Thoracic aorta (tissue), 2 donors: ENCODE results near the gene DELE1. TPM values are rescaled to one million over a fixed set of nuclear protein-coding genes. Genes with fewer than 3 reads are reported as not detected.
"Not testable (repeated sequence)": the region's sequence is repeated elsewhere in the genome, so short reads cannot be mapped to it uniquely, and the experiment has no call there.

Source experiments
- ATAC-seq: fragments of 150-250 bp; one replicate; pipeline ENCODE4 v1.8.0; 2017; ENCODE audit warnings: low read depth; ENCODE audit not compliant: insufficient number of reproducible peaks, low FRiP score
- DNase-seq: peaks from one replicate; pipeline ENCODE4 v3.0.0-alpha.2; 2020; ENCODE audit warnings: low spot score
- H3K27ac ChIP-seq, 2 donors: fragments of 200-600 bp; sonication (generic); 1 replicate in 1 of 2; 2 replicates in 1 of 2; pipeline ENCODE4 v1.5.1; 2016; ENCODE audit warnings: mild to moderate bottlenecking in 2 of 2, moderate library complexity in 2 of 2
- H3K27me3 ChIP-seq: fragments of 200-600 bp; sonication (generic); replicated peaks from 2 replicates; pipeline ENCODE4 v1.6.0; 2016; ENCODE audit warnings: mild to moderate bottlenecking; ENCODE audit not compliant: insufficient read depth
- H3K36me3 ChIP-seq: fragments of 200-600 bp; sonication (generic); one replicate; pipeline ENCODE4 v1.5.1; 2016
- H3K4me1 ChIP-seq, 2 donors: fragments of 200-600 bp; sonication (generic); 1 replicate in 1 of 2; 2 replicates in 1 of 2; pipeline versions ENCODE4 v1.5.1 to v1.6.0; 2016; ENCODE audit warnings: low read depth in 2 of 2, mild to moderate bottlenecking in 1 of 2; ENCODE audit not compliant: control insufficient read depth in 1 of 2
- H3K4me3 ChIP-seq: fragments of 200-600 bp; sonication (generic); 2 replicates; pipeline ENCODE4 v1.5.1; 2016; ENCODE audit warnings: mild to moderate bottlenecking
- H3K9me3 ChIP-seq: fragments of 200-600 bp; sonication (generic); 2 replicates; pipeline ENCODE4 v1.5.1; 2016
- total RNA-seq, 2 donors: library from RNA; depleted of rRNA; stranded (reverse); fragments of >200 nt; gene quantifications; one replicate each; pipeline versions ENCODE4 v1.1.0 to v1.2.3, GENCODE V29; 2016
- TF ChIP-seq, protein P1 (sequence below): fragments of 200-600 bp; sonication (generic); IDR thresholded peaks from one replicate; pipeline ENCODE4 v1.5.1; 2019; ENCODE audit warnings: antibody characterized with exemption

The DELE1 gene
- total RNA-seq, 2 donors from 2014 or later = 82.5 to 108 TPM

DNA sequence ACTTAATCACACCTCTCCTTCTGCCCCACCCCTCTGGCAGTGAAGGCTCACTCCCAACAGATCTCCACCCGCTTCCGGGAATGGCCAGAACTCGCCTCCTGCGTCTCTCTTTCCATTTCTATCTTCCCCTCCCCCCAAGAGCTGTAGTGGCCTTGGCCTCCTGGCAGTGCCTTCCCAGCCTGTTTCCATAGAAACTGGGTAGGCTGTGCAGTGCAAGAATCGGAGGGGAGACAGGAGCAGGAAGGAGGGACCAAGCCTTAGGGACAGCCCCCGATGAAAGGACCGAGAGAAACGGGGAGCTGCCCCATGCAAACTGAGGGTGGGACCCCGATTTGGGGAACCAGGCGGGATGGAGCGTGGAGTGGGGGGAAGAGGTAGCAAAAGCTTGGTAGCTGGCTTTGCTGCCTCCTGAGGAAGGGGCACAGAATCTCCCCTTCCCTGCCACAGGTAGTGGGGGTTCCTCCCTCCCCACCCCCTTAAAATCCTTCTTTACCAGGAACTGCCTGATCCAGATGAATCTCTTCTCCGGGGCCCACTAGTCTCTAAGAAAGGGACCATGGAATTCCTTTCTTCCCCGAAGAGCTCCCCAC, 41.0 kb upstream of the DELE1 start:
- Histone ChIP-seq H3K4me3 (no peak overlapping the region), H3K4me1 (peaks cover 4 to 6% of the 10 kb centered on the region in 2 donors), H3K36me3 (no peaks in the 10 kb centered on the region), H3K27me3 (no peaks in the 10 kb centered on the region), H3K27ac (peak overlapping the region in 1 of 2 donors; percentile 17), H3K9me3 (no peaks in the 10 kb centered on the region)
- TF ChIP-seq, protein P1, sequence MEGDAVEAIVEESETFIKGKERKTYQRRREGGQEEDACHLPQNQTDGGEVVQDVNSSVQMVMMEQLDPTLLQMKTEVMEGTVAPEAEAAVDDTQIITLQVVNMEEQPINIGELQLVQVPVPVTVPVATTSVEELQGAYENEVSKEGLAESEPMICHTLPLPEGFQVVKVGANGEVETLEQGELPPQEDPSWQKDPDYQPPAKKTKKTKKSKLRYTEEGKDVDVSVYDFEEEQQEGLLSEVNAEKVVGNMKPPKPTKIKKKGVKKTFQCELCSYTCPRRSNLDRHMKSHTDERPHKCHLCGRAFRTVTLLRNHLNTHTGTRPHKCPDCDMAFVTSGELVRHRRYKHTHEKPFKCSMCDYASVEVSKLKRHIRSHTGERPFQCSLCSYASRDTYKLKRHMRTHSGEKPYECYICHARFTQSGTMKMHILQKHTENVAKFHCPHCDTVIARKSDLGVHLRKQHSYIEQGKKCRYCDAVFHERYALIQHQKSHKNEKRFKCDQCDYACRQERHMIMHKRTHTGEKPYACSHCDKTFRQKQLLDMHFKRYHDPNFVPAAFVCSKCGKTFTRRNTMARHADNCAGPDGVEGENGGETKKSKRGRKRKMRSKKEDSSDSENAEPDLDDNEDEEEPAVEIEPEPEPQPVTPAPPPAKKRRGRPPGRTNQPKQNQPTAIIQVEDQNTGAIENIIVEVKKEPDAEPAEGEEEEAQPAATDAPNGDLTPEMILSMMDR = no peak
- ATAC-seq (no peak), DNase-seq (no peak)

DNA sequence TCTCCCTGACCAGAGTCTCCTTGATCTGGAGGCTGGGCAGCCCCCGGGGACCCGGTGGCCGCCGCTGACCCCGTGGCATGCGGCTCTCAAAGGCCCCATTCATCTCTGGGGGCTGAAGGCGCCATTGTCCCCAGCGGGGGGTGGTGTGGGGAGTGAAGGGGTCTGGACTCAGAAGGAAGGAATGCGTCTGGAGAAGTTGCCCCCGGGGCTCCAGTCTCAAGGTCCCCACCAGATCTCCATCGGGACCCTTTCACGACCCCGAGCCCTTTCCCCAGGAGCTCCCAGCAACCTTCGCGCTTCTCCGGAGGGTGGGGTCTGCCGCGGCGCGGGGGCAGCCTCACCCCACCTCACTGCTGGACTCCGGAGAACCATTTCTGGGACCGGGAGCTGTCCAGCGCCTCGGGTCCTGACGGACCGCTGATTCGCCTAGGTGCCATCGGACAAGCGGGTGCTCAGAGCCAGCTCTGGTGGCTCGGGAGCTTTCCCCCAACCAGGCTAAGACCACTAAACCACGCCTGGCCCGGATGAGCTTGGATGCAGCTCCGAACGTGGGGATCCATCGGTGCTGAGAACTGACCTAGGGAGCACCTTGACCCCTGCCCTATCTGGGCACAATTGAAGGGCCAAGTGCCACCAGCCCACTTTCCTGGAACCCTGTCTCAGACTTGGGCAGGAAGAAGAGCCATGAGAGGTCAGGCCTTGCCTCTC, 40.3 kb upstream of the DELE1 start:
- Histone ChIP-seq H3K27me3 (no peaks in the 10 kb centered on the region), H3K9me3 (no peaks in the 10 kb centered on the region), H3K4me3 (no peak overlapping the region), H3K4me1 (peaks cover 3% of the 10 kb centered on the region in 2 donors), H3K27ac (peak overlapping the region in 1 of 2 donors; percentile 17), H3K36me3 (no peaks in the 10 kb centered on the region)
- DNase-seq (no peak), ATAC-seq (no peak)
- TF ChIP-seq, protein P1 = no peak

DNA sequence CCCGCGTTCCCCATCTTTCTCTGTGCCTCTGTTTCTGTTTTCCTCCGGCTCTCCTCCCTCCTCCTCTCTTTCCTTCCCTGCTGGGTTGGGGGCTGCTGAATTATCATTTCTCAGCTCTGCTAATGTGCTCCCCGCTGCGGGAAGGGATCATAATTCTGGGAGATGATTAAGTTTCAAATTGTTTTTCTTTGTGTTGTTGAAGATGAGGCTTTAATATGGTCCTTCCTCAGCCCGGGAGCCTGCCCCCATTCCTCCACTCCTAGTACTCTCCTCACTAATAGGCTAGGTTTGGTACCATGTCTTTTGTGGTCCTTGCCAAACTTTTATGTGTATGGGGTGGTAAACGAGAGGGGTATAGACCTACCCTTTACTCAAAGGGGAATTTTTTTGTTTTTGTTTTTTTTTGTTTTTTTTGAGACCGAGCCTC, 39.8 kb upstream of the DELE1 start:
- H3K4me3 ChIP-seq = no peak overlapping the region
- no peaks in the 10 kb centered on the region for H3K36me3 ChIP-seq
- ATAC-seq = no peak
- H3K27ac ChIP-seq = no peak overlapping the region
- TF ChIP-seq, protein P1 = no peak
- peaks cover 0 to 3% of the 10 kb centered on the region in 2 donors for H3K4me1 ChIP-seq
- no peaks in the 10 kb centered on the region for H3K9me3 ChIP-seq
- no peaks in the 10 kb centered on the region for H3K27me3 ChIP-seq
- DNase-seq = no peak

DNA sequence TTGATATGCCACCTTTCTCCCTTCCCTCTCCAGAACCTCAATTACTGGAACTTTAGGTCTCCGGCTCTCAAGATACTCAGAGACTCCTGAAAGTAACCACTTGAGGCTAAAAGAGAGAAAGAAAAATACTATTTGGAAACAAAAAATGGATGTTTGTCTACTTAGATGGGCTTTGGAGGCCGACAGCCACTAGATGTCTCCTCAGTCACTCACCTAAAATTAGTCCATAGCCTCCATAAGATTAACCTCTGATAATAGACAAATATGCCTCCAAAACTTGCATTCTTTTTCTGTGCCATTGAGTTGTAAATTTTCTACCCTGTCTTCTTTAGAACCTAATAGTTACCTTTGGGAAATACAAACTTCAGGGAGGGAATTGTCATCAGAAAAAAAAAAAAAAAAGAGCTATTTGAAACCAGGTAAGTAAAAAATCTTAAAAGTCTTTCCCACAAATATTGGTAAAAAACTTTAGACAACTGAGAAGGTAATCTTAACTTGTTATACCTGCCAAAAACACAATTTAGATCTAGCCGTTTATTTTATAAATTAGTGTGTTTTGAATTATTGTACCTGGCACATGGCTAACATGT, 34.3 kb upstream of the DELE1 start:
- ATAC-seq (no peak), DNase-seq (no peak)
- no peaks in the 10 kb centered on the region for H3K36me3 ChIP-seq
- no peak overlapping the region for H3K27ac ChIP-seq
- H3K9me3 ChIP-seq = no peaks in the 10 kb centered on the region
- no peak overlapping the region for H3K4me3 ChIP-seq
- H3K4me1 ChIP-seq = no peaks in the 10 kb centered on the region
- TF ChIP-seq, protein P1 = no peak
- H3K27me3 ChIP-seq = no peaks in the 10 kb centered on the region

DNA sequence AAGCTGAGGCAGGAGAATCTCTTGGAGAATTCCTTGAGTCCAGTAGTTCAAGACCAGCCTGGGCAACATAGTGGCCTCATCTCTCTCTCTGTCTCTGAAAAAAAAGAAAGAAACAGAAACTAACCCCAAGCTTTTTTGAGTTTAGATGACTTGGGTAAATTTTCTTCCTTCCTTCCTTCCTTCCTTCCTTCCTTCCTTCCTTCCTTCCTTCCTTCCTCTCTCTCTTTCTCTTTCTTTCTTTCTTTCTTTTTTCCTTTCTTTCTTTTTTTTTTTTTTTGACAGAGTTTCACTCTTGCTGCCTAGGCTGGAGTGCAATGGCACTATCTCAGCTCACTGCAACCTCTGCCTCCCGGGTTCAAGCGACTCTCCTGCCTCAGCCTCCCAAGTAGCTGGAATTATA, 33.2 kb upstream of the DELE1 start:
- not testable (repeated sequence) for H3K9me3 ChIP-seq, ATAC-seq, H3K27ac ChIP-seq, DNase-seq, H3K4me3 ChIP-seq, H3K27me3 ChIP-seq, H3K36me3 ChIP-seq, H3K4me1 ChIP-seq
